Spleen (tissue), 11 donors: ENCODE results near the gene CENPP. TPM values are rescaled to one million over a fixed set of nuclear protein-coding genes. Genes with fewer than 3 reads are reported as not detected.

Experiments
- DNase-seq: peaks from one replicate; pipeline ENCODE4 v3.0.0-alpha.2; 2020
- H3K27ac ChIP-seq, 8 donors: fragments of 200-600 bp; sonication (generic) in 7 of 8; 1 replicate in 4 of 8; 2 replicates in 4 of 8; pipeline versions ENCODE4 v1.5.0 to v1.8.0; 2016 to 2021; ENCODE audit warnings: inconsistent platforms in 4 of 8, mild to moderate bottlenecking in 4 of 8, moderate library complexity in 1 of 8
- H3K27me3 ChIP-seq, 7 donors: fragments of 200-600 bp; sonication (generic) in 6 of 7; replicated peaks in 1 of 7; 1 replicate in 4 of 7; 2 replicates in 3 of 7; pipeline versions ENCODE4 v1.5.0 to v1.8.0; 2016 to 2021; ENCODE audit warnings: inconsistent platforms in 3 of 7, mild to moderate bottlenecking in 1 of 7
- H3K36me3 ChIP-seq, 6 donors: fragments of 200-600 bp; sonication (generic) in 5 of 6; 1 replicate in 4 of 6; 2 replicates in 2 of 6; pipeline versions ENCODE4 v1.5.0 to v1.8.0; 2016 to 2021; ENCODE audit warnings: inconsistent platforms in 2 of 6
- H3K4me1 ChIP-seq, 6 donors: fragments of 200-600 bp; sonication (generic) in 5 of 6; 1 replicate in 3 of 6; 2 replicates in 3 of 6; pipeline versions ENCODE4 v1.5.0 to v1.8.0; 2016 to 2021; ENCODE audit warnings: inconsistent platforms in 3 of 6
- H3K4me3 ChIP-seq, 8 donors: fragments of 200-600 bp; sonication (generic) in 7 of 8; 1 replicate in 4 of 8; 2 replicates in 4 of 8; pipeline versions ENCODE4 v1.5.0 to v1.8.0; 2016 to 2021; ENCODE audit warnings: inconsistent platforms in 4 of 8, mild to moderate bottlenecking in 4 of 8, moderate library complexity in 2 of 8
- H3K9me3 ChIP-seq, 8 donors: fragments of 200-600 bp; sonication (generic) in 7 of 8; 1 replicate in 4 of 8; 2 replicates in 4 of 8; pipeline versions ENCODE4 v1.5.0 to v1.8.0; 2016 to 2021; ENCODE audit warnings: inconsistent platforms in 4 of 8
- POLR2A ChIP-seq, 3 donors: fragments of 450-650 bp; IDR thresholded peaks; one replicate each; pipeline ENCODE4 v1.5.1; 2017; ENCODE audit warnings: antibody characterized with exemption in 3 of 3, mild to moderate bottlenecking in 1 of 3
- POLR2AphosphoS5 ChIP-seq, 3 donors: sonication (generic); formaldehyde crosslinking; IDR thresholded peaks; one replicate each; pipeline ENCODE4 v1.5.1; 2017; ENCODE audit warnings: antibody characterized with exemption in 3 of 3
- WGBS, 5 donors: extraction: QIAGEN DNeasy Blood & Tissue Kit in 3 of 5; methylation state at CpG; one replicate each; pipeline versions ENCODE4 v1.1.5 to v1.1.7; 2013 to 2018; 5-methylcytosine and 5-hydroxymethylcytosine counted together
- intact Hi-C: fragments of 100-400 bp; cut with DNase I; formaldehyde crosslinking; loops from one replicate; pipeline ENCODE4 v1.15.0; 2023; ENCODE audit warnings: low total_unique reads
- polyA plus RNA-seq, 3 donors: library from polyadenylated mRNA; stranded (reverse); fragments of 200-250 nt; gene quantifications; one replicate each; pipeline ENCODE4 v1.2.1, GENCODE V29; 2013
- total RNA-seq, 7 donors: library from RNA; depleted of rRNA in 3 of 7; stranded (reverse); fragments of >200 nt in 3 of 7; fragmentation: NEBNext Ultra II Directional in 4 of 7; extraction: Animal tissue kit (Norgen Biotek cat#: 25700) in 4 of 7; gene quantifications; one replicate each; pipeline versions ENCODE4 v1.1.0 to v1.2.1, GENCODE V29; 2016 to 2021
- TF ChIP-seq, protein P1 (sequence below), 11 experiments: fragments of 200-600 bp in 7 of 11; fragments of 450-650 bp in 4 of 11; sonication (generic) in 4 of 11; IDR thresholded peaks in 8 of 11; conservative IDR thresholded peaks in 3 of 11; 1 replicate in 7 of 11; 2 replicates in 4 of 11; pipeline versions ENCODE4 v1.4.0 to v1.8.0; 2016 to 2021; ENCODE audit warnings: antibody characterized with exemption in 11 of 11, inconsistent platforms in 4 of 11, mild to moderate bottlenecking in 1 of 11
- donor health status: healthy with polysubstance abuse.
- donor health status: DM: no; HTN: no; CAD: no; lungs with moderate emphysema.
- donor health status: DM: no; HTN: no; CAD: no.
- donor health status: Bipolar disorder and iron deficiency.
- donor health status: healthy.
- donor health status: DM: no; HTN: no; CAD: no.
- donor health status: DM: yes; HTN: yes; CAD: no.

Gene CENPP
- total and polyA plus RNA-seq, 10 donors, result 1.7 to 15.8 (median 6.2) TPM

- no peaks in the 10 kb centered on the region for H3K9me3 ChIP-seq
- H3K4me1 ChIP-seq, result no peaks in the 10 kb centered on the region
- WGBS, 5 donors, result 85 to 95% (median 86%) methylated on average over 16 to 17 of the region's 17 CpGs
- TF ChIP-seq POLR2A (IDR thresholded peaks at IDR 0.05) (no peak), POLR2AphosphoS5 (IDR thresholded peaks at IDR 0.05) (no peak)
- no peak overlapping the region for H3K4me3 ChIP-seq
- DNase-seq, result no peak
- intact Hi-C loops, result no loop called here
- H3K27me3 ChIP-seq, result no peaks in the 10 kb centered on the region
- no peak overlapping the region for H3K27ac ChIP-seq
- peaks cover 3 to 100% (median 75%) of the 10 kb centered on the region in 6 donors for H3K36me3 ChIP-seq
These were observed 289.2 kb downstream of the CENPP start for GRCh38 chr9:92614763-92615461.

DNA sequence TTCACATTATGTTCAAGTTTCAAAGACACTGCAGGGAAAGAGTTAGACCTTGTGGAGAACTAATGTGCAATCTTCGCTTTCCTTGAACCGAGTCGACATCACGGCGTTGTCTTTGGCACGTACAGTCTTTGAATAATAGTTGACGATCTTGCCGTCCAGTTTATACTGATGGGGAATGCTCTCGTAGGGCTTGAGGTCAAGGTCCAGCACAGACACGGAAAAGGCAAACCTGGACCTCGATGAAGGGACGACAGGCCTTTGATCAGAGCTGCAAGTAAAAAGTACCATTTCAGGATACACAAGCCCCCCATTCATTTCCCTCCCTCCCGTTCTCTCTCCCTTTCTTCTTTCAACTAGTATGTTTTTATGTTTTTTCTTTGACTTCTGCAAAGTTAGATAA is 290.0 kb downstream of the CENPP start:
- no peak for DNase-seq
- H3K4me1 ChIP-seq, result no peaks in the 10 kb centered on the region
- intact Hi-C loops, result no loop called here
- TF ChIP-seq POLR2A (IDR thresholded peaks at IDR 0.05) (no peak), POLR2AphosphoS5 (IDR thresholded peaks at IDR 0.05) (no peak)
- TF ChIP-seq, protein P1, sequence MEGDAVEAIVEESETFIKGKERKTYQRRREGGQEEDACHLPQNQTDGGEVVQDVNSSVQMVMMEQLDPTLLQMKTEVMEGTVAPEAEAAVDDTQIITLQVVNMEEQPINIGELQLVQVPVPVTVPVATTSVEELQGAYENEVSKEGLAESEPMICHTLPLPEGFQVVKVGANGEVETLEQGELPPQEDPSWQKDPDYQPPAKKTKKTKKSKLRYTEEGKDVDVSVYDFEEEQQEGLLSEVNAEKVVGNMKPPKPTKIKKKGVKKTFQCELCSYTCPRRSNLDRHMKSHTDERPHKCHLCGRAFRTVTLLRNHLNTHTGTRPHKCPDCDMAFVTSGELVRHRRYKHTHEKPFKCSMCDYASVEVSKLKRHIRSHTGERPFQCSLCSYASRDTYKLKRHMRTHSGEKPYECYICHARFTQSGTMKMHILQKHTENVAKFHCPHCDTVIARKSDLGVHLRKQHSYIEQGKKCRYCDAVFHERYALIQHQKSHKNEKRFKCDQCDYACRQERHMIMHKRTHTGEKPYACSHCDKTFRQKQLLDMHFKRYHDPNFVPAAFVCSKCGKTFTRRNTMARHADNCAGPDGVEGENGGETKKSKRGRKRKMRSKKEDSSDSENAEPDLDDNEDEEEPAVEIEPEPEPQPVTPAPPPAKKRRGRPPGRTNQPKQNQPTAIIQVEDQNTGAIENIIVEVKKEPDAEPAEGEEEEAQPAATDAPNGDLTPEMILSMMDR (IDR thresholded peaks at IDR 0.05 in 8 of 11, conservative IDR thresholded peaks at IDR 0.05 in 3 of 11), result no peak
- no peaks in the 10 kb centered on the region for H3K27me3 ChIP-seq
- H3K36me3 ChIP-seq, result peaks cover 3 to 100% (median 75%) of the 10 kb centered on the region in 6 donors
- no peak overlapping the region for H3K4me3 ChIP-seq
- H3K9me3 ChIP-seq, result no peaks in the 10 kb centered on the region
- no peak overlapping the region for H3K27ac ChIP-seq
- 93 to 95% (median 93%) methylated on average over 13 of the region's 13 CpGs for WGBS, 5 donors

GRCh38 chr9:92616199-92616641 is 290.5 kb downstream of the CENPP start:
- TF ChIP-seq, protein P1 (IDR thresholded peaks at IDR 0.05 in 8 of 11, conservative IDR thresholded peaks at IDR 0.05 in 3 of 11), result no peak
- TF ChIP-seq POLR2AphosphoS5 (IDR thresholded peaks at IDR 0.05) (no peak), POLR2A (IDR thresholded peaks at IDR 0.05) (no peak)
- H3K27ac ChIP-seq, result peak overlapping the region in 6 of 8 donors; percentile 22 to 71 (median 56)
- peaks cover 3 to 100% (median 74%) of the 10 kb centered on the region in 6 donors for H3K36me3 ChIP-seq
- intact Hi-C loops, result no loop called here
- no peaks in the 10 kb centered on the region for H3K27me3 ChIP-seq
- H3K9me3 ChIP-seq, result no peaks in the 10 kb centered on the region
- no peak for DNase-seq
- WGBS, 5 donors, result 89 to 94% (median 91%) methylated on average over 11 of the region's 11 CpGs
- no peak overlapping the region for H3K4me3 ChIP-seq
- H3K4me1 ChIP-seq, result no peaks in the 10 kb centered on the region

DNA sequence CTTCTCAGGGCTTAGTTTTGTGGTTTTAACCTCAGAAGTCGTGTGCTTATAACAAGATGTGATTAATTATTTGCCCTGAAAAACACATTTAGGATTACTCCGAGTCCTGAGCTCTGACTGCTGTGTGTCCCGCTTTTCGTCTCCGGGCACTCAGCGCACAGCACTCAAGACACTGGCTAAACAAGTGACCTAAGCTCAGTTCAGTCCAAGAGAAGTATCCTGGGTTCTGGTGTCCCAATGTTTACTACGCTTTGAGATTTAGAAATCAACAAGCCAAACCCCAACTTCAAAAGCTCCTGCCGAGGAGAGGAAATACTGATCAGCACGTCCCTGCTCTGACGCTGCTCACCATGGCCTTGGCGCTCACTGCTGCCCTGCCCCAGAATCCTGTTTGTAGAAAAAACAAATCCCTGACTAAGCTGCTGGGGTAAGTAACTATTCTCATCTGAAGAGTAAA is 290.9 kb downstream of the CENPP start:
- intact Hi-C loops, result no loop called here
- DNase-seq, result no peak
- TF ChIP-seq POLR2AphosphoS5 (IDR thresholded peaks at IDR 0.05) (no peak), POLR2A (IDR thresholded peaks at IDR 0.05) (no peak)
- TF ChIP-seq, protein P1 (IDR thresholded peaks at IDR 0.05 in 8 of 11, conservative IDR thresholded peaks at IDR 0.05 in 3 of 11), result no peak
- H3K9me3 ChIP-seq, result no peaks in the 10 kb centered on the region
- WGBS, 5 donors, result 76 to 84% (median 78%) methylated on average over 11 of the region's 11 CpGs
- no peaks in the 10 kb centered on the region for H3K4me1 ChIP-seq
- peaks cover 3 to 100% (median 72%) of the 10 kb centered on the region in 6 donors for H3K36me3 ChIP-seq
- H3K27ac ChIP-seq, result peak overlapping the region in 6 of 8 donors; percentile 22 to 71 (median 56)
- H3K4me3 ChIP-seq, result no peak overlapping the region
- no peaks in the 10 kb centered on the region for H3K27me3 ChIP-seq
